Right lobe of liver (tissue), 6 donors: ENCODE data around the gene SCUBE2. TPM values are rescaled to one million over a fixed set of nuclear protein-coding genes. Genes with fewer than 3 reads are reported as not detected.

Experiments used
- ATAC-seq, 4 donors: fragments of 200-7000 bp; cut with Tn5 transposase; one replicate each; pipeline ENCODE4 v1.9.1; 2020; ENCODE audit warnings: mild to moderate bottlenecking in 4 of 4, moderate library complexity in 4 of 4
- DNase-seq, 3 donors: peaks; one replicate each; pipeline ENCODE4 v3.0.0-alpha.2; 2020
- H3K27ac ChIP-seq, 3 donors: fragments of 200-600 bp; one replicate each; pipeline ENCODE4 v1.8.0; 2022
- H3K27me3 ChIP-seq, 2 donors: fragments of 200-600 bp; one replicate each; pipeline ENCODE4 v1.8.0; 2022
- H3K36me3 ChIP-seq, 4 donors: fragments of 200-600 bp; sonication (generic) in 1 of 4; one replicate each; pipeline versions ENCODE4 v1.5.1 to v1.8.0; 2017 to 2022; ENCODE audit warnings: control low read depth in 1 of 4
- H3K4me1 ChIP-seq, 4 donors: fragments of 200-600 bp; sonication (generic) in 1 of 4; one replicate each; pipeline versions ENCODE4 v1.5.1 to v1.8.0; 2017 to 2022; ENCODE audit warnings: control low read depth in 1 of 4
- H3K4me3 ChIP-seq, 3 donors: fragments of 200-600 bp; one replicate each; pipeline ENCODE4 v1.8.0; 2022
- H3K9me3 ChIP-seq, 4 donors: fragments of 200-600 bp; sonication (generic) in 1 of 4; one replicate each; pipeline versions ENCODE4 v1.5.1 to v1.8.0; 2017 to 2022; ENCODE audit warnings: control low read depth in 1 of 4
- CTCF ChIP-seq, 4 donors: fragments of 200-600 bp in 3 of 4; fragments of 450-650 bp in 1 of 4; IDR thresholded peaks; one replicate each; pipeline versions ENCODE4 v1.5.1 to v1.8.0; 2016 to 2022; ENCODE audit warnings: antibody characterized with exemption in 4 of 4, mild to moderate bottlenecking in 2 of 4
- POLR2A ChIP-seq: fragments of 450-650 bp; IDR thresholded peaks from one replicate; pipeline ENCODE4 v1.6.1; 2017; ENCODE audit warnings: antibody characterized with exemption, mild to moderate bottlenecking
- WGBS: methylation state at CpG from one replicate; pipeline ENCODE4 v1.1.6; 2018; ENCODE audit warnings: low coverage, low lambda C conversion rate; ENCODE audit not compliant: insufficient coverage; ENCODE audit errors: missing lambda C conversion rate; 5-methylcytosine and 5-hydroxymethylcytosine counted together
- intact Hi-C, 2 donors: fragments of 100-400 bp; cut with DNase I; formaldehyde crosslinking; loops; one replicate each; pipeline versions ENCODE4 v1.11.2 to v1.14.1; 2022
- total RNA-seq, 6 experiments: library from RNA; depleted of rRNA in 2 of 6; stranded (reverse); fragments of >200 nt in 2 of 6; fragmentation: NEBNext Ultra II Directional in 3 of 6; extraction: Animal tissue kit (Norgen Biotek cat#: 25700) in 3 of 6; gene quantifications; one replicate each; pipeline versions ENCODE4 v1.1.0 to v1.2.4, GENCODE V29; 2016 to 2023
- donor health status: DM: no; HTN: yes; CAD: no.
- donor health status: DM: no; HTN: no; CAD: no.
- donor health status: DM: no; HTN: no; CAD: no.
- donor health status: DM: no; HTN: yes; CAD: no.
- donor health status: DM: no; HTN: yes; CAD: no.

SCUBE2 gene
- total RNA-seq, 6 experiments from 2014 or later: 0.19 to 1.1 (median 0.32) TPM

- Histone ChIP-seq H3K36me3 (peaks cover 0 to 19% (median 4%) of the 10 kb centered on the region in 4 donors), H3K27ac (no peak overlapping the region), H3K4me3 (no peak overlapping the region), H3K4me1 (peaks cover 0 to 21% (median 10%) of the 10 kb centered on the region in 4 donors), H3K27me3 (no peaks in the 10 kb centered on the region), H3K9me3 (no peaks in the 10 kb centered on the region)
- no CpG with 5 or more reads among the region's 3 CpGs for WGBS
- ATAC-seq: no peak
- intact Hi-C loops: loop anchor here in 1 of 2 donors (10.0 kb wide), 1 partner anchor 123 kb away; no protein-coding TSS in a partner anchor
- no peak for DNase-seq
- TF ChIP-seq POLR2A (no peak), CTCF (IDR thresholded peaks at IDR 0.05) (no peak)
Measured at GRCh38 chr11:9138133-9138453, 46.7 kb upstream of the SCUBE2 start.

GRCh38 chr11:9137293-9138132, 46.1 kb upstream of the SCUBE2 start:
- Histone ChIP-seq H3K36me3 (peaks cover 0 to 13% (median 2%) of the 10 kb centered on the region in 4 donors), H3K27ac (no peak overlapping the region), H3K4me3 (no peak overlapping the region), H3K4me1 (peaks cover 0 to 21% (median 10%) of the 10 kb centered on the region in 4 donors), H3K9me3 (no peaks in the 10 kb centered on the region), H3K27me3 (no peaks in the 10 kb centered on the region)
- ATAC-seq (peak; percentile 80 to 95 (median 92)), DNase-seq (peak; percentile 71 to 72 (median 71))
- 29% methylated on average over 9 of the region's 10 CpGs for WGBS
- intact Hi-C loops: loop anchor here in 1 of 2 donors (10.0 kb wide), 1 partner anchor 123 kb away; no protein-coding TSS in a partner anchor
- no peak for TF ChIP-seq POLR2A
- peak; percentile 81 to 89 (median 87) for TF ChIP-seq CTCF (IDR thresholded peaks at IDR 0.05)

GRCh38 chr11:9136741-9137140, 45.3 kb upstream of the SCUBE2 start:
- WGBS: 87% methylated on average over 2 of the region's 2 CpGs
- Histone ChIP-seq H3K4me1 (peaks cover 0 to 21% (median 10%) of the 10 kb centered on the region in 4 donors), H3K27ac (no peak overlapping the region), H3K36me3 (peaks cover 0 to 7% (median 0%) of the 10 kb centered on the region in 4 donors), H3K27me3 (no peaks in the 10 kb centered on the region), H3K4me3 (no peak overlapping the region), H3K9me3 (no peaks in the 10 kb centered on the region)
- no peak for TF ChIP-seq CTCF (IDR thresholded peaks at IDR 0.05)
- no peak for TF ChIP-seq POLR2A
- DNase-seq: no peak
- ATAC-seq: no peak
- intact Hi-C loops: loop anchor here in 1 of 2 donors (10.0 kb wide), 1 partner anchor 122 kb away; no protein-coding TSS in a partner anchor

GRCh38 chr11:9133956-9134355, 42.6 kb upstream of the SCUBE2 start:
- WGBS: 100% methylated on average over 2 of the region's 2 CpGs
- Histone ChIP-seq H3K9me3 (no peaks in the 10 kb centered on the region), H3K36me3 (no peaks in the 10 kb centered on the region), H3K4me3 (no peak overlapping the region), H3K4me1 (peaks cover 0 to 5% (median under 1%) of the 10 kb centered on the region in 4 donors), H3K27me3 (no peaks in the 10 kb centered on the region), H3K27ac (no peak overlapping the region)
- DNase-seq: no peak
- TF ChIP-seq CTCF (IDR thresholded peaks at IDR 0.05) (no peak), POLR2A (no peak)
- ATAC-seq: no peak
- intact Hi-C loops: loop anchor here in 1 of 2 donors (10.0 kb wide), 1 partner anchor 119 kb away; no protein-coding TSS in a partner anchor
